HCT116 (cell line): Measurements from ENCODE around the gene SAPCD2. TPM values are rescaled to one million over a fixed set of nuclear protein-coding genes. Genes with fewer than 3 reads are reported as not detected.

Experiments
- ATAC-seq: fragments of 200-7000 bp; cut with Tn5 transposase; 2 replicates; pipeline ENCODE4 v1.9.1; 2020; ENCODE audit warnings: mild to moderate bottlenecking, moderate library complexity
- BruUV-seq: library from RNA; stranded (reverse); fragments of 400-500 nt; replicated peaks from 2 replicates; lab custom pipeline; 2021; lab: Mats Ljungman, UMichigan
- CTCF ChIA-PET: fragments of 300-600 bp; sonication (Branson Sonifier 250); formaldehyde crosslinking; loops from one replicate; lab custom pipeline; 2021; ENCODE audit warnings: antibody characterized with exemption; lab: Charles Lee
- POLR2A ChIA-PET: fragments of 300-600, 350-600 bp; sonication (Branson Sonifier 250); formaldehyde crosslinking; loops from one replicate; lab custom pipeline; 2021; ENCODE audit warnings: antibody characterized with exemption; lab: Charles Lee
- RAD21 ChIA-PET, 2 experiments: fragments of 300-600 bp; sonication (Branson Sonifier 250); formaldehyde crosslinking; loops; one replicate each; lab custom pipeline; 2023; ENCODE audit warnings: low total read pairs in 2 of 2; ENCODE audit not compliant: uncharacterized antibody in 2 of 2, unreplicated experiment in 2 of 2, low non-redundant PET in 1 of 2; lab: Charles Lee
- DNase-seq: peaks from one replicate; pipeline ENCODE4 v3.0.0-alpha.2; 2010; ENCODE audit warnings: low read depth, low spot score
- H2AFZ ChIP-seq: fragments of 200-600 bp; shearing (Covaris generic), sonication (generic); 2 replicates; pipeline ENCODE4 v1.6.1; 2017; ENCODE audit warnings: low read depth, mixed run types, mixed read lengths, antibody characterized with exemption, low read length; ENCODE audit not compliant: poor library complexity, severe bottlenecking
- H3K27ac ChIP-seq: 2 replicates; pipeline ENCODE4 v1.5.1; 2012; ENCODE audit warnings: low read depth, low read length
- H3K27me3 ChIP-seq: fragments of 200-600 bp; sonication (generic); 2 replicates; pipeline ENCODE4 v1.6.1; 2016; ENCODE audit warnings: mixed run types, low read length, mixed read lengths; ENCODE audit not compliant: insufficient read depth
- H3K36me3 ChIP-seq, 2 experiments: fragments of 200-500 bp in 1 of 2; fragments of 200-600 bp in 1 of 2; sonication (Bioruptor generic) in 1 of 2; sonication (generic) in 1 of 2; 2 replicates each; pipeline versions ENCODE4 v1.5.1 to v1.6.1; 2014 to 2016; ENCODE audit warnings: low read length in 2 of 2, inconsistent platforms in 1 of 2, mixed read lengths in 1 of 2, mixed run types in 1 of 2; ENCODE audit not compliant: insufficient read depth in 2 of 2, control insufficient read depth in 1 of 2
- H3K4me1 ChIP-seq, 2 experiments: fragments of 200-600 bp in 1 of 2; sonication (generic) in 1 of 2; 2 replicates each; pipeline versions ENCODE4 v1.5.1 to v1.6.1; 2012 to 2017; ENCODE audit warnings: low read length in 2 of 2, inconsistent platforms in 1 of 2, mild to moderate bottlenecking in 1 of 2, mixed read lengths in 1 of 2, mixed run types in 1 of 2, moderate library complexity in 1 of 2; ENCODE audit not compliant: insufficient read depth in 2 of 2, control insufficient read depth in 1 of 2
- H3K4me2 ChIP-seq: fragments of 200-600 bp; sonication (generic); 2 replicates; pipeline ENCODE4 v1.6.1; 2017; ENCODE audit warnings: mixed run types, low read length, mixed read lengths
- H3K4me3 ChIP-seq, 2 experiments: fragments of 200-600 bp in 1 of 2; sonication (generic) in 1 of 2; replicated peaks in 1 of 2; 2 replicates each; pipeline ENCODE4 v1.5.1; 2011 to 2016; ENCODE audit warnings: low read length in 2 of 2, control low read depth in 1 of 2, low read depth in 1 of 2, mild to moderate bottlenecking in 1 of 2, mixed read lengths in 1 of 2, mixed run types in 1 of 2
- H3K79me2 ChIP-seq: fragments of 200-600 bp; sonication (generic); 2 replicates; pipeline ENCODE4 v1.6.1; 2017; ENCODE audit warnings: mild to moderate bottlenecking, mixed run types, low read length, moderate library complexity, mixed read lengths; ENCODE audit not compliant: insufficient read depth
- H3K9ac ChIP-seq: fragments of 200-600 bp; sonication (generic); 2 replicates; pipeline ENCODE4 v1.6.1; 2016; ENCODE audit warnings: low read length, mixed read lengths
- H3K9me2 ChIP-seq: fragments of 200-600 bp; sonication (generic), shearing (Covaris generic); 2 replicates; pipeline ENCODE4 v1.6.1; 2017; ENCODE audit warnings: mixed run types, mild to moderate bottlenecking, moderate library complexity; ENCODE audit not compliant: insufficient read depth
- H3K9me3 ChIP-seq, 2 experiments: fragments of 200-500 bp in 1 of 2; fragments of 200-600 bp in 1 of 2; sonication (Bioruptor generic) in 1 of 2; sonication (generic) in 1 of 2; 2 replicates each; pipeline ENCODE4 v1.6.1; 2014 to 2017; ENCODE audit warnings: low read length in 2 of 2, mixed read lengths in 2 of 2, inconsistent platforms in 1 of 2, low read depth in 1 of 2, mild to moderate bottlenecking in 1 of 2, mixed run types in 1 of 2, moderate library complexity in 1 of 2; ENCODE audit not compliant: control insufficient read depth in 1 of 2, insufficient read depth in 1 of 2
- H4K20me1 ChIP-seq: fragments of 200-600 bp; sonication (generic), shearing (Covaris generic); 2 replicates; pipeline ENCODE4 v1.6.1; 2017; ENCODE audit warnings: mixed run types, mild to moderate bottlenecking, moderate library complexity; ENCODE audit not compliant: insufficient read depth
- CEBPB ChIP-seq: IDR thresholded peaks from 2 replicates; pipeline ENCODE4 v1.6.1; 2012; ENCODE audit warnings: low read depth
- ELF1 ChIP-seq: IDR thresholded peaks from 2 replicates; pipeline ENCODE4 v1.6.1; 2012; ENCODE audit warnings: low read depth, borderline replicate concordance
- EZH2 ChIP-seq: fragments of 200-600 bp; sonication (generic); IDR thresholded peaks from 2 replicates; pipeline ENCODE4 v1.6.1; 2017; ENCODE audit warnings: antibody characterized with exemption, mixed run types
- EZH2phosphoT487 ChIP-seq: fragments of 200-600 bp; IDR thresholded peaks from 2 replicates; pipeline ENCODE4 v1.6.1; 2018; ENCODE audit warnings: antibody characterized with exemption, borderline replicate concordance
- FOSL1 ChIP-seq: IDR thresholded peaks from 2 replicates; pipeline ENCODE4 v1.6.1; 2012; ENCODE audit warnings: low read depth
- JUND ChIP-seq: IDR thresholded peaks from 2 replicates; pipeline ENCODE4 v1.6.1; 2012
- POLR2A ChIP-seq: IDR thresholded peaks from 2 replicates; pipeline ENCODE4 v1.7.0; 2011; ENCODE audit warnings: borderline replicate concordance; ENCODE audit not compliant: insufficient read depth, insufficient read length; ENCODE audit errors: extremely low read depth
- POLR2AphosphoS5 ChIP-seq: IDR thresholded peaks from 2 replicates; pipeline ENCODE4 v1.6.1; 2011; ENCODE audit warnings: mild to moderate bottlenecking, low read depth, low read length, moderate library complexity
- RAD21 ChIP-seq: IDR thresholded peaks from 2 replicates; pipeline ENCODE4 v1.6.1; 2012; ENCODE audit warnings: low read depth, mild to moderate bottlenecking
- SIN3A ChIP-seq: IDR thresholded peaks from 2 replicates; pipeline ENCODE4 v1.6.1; 2012; ENCODE audit warnings: low read depth
- SP1 ChIP-seq: IDR thresholded peaks from 2 replicates; pipeline ENCODE4 v1.6.1; 2012; ENCODE audit warnings: low read depth
- SRF ChIP-seq: IDR thresholded peaks from 2 replicates; pipeline ENCODE4 v1.6.1; 2012; ENCODE audit warnings: low read depth
- TCF7L2 ChIP-seq: IDR thresholded peaks from 2 replicates; pipeline ENCODE4 v1.7.0; 2011; ENCODE audit warnings: borderline replicate concordance, inconsistent platforms; ENCODE audit not compliant: insufficient read depth, insufficient read length; ENCODE audit errors: extremely low read depth
- YY1 ChIP-seq: IDR thresholded peaks from 2 replicates; pipeline ENCODE4 v1.6.1; 2011; ENCODE audit warnings: low read length, low read depth, moderate library complexity, mild to moderate bottlenecking; ENCODE audit not compliant: insufficient replicate concordance; ENCODE audit errors: extremely low read depth
- ZFX ChIP-seq: fragments of 450-650 bp; IDR thresholded peaks from 2 replicates; pipeline ENCODE4 v1.6.1; 2017
- ZNF274 ChIP-seq: fragments of 200-500 bp; sonication (Bioruptor generic); IDR thresholded peaks from 2 replicates; pipeline ENCODE4 v1.6.1; 2014; ENCODE audit warnings: mild to moderate bottlenecking, low read depth, low read length, inconsistent platforms
- intact Hi-C: fragments of 100-400 bp; cut with micrococcal nuclease; formaldehyde crosslinking; loops from 2 replicates; pipeline ENCODE4 v1.10.0; 2022
- total RNA-seq: library from RNA; stranded (reverse); gene quantifications from one replicate; pipeline ENCODE4 v1.2.1, GENCODE V29; 2021; ENCODE audit not compliant: unreplicated experiment
- TF ChIP-seq, protein P1 (sequence below), 3 experiments: fragments of 200-600 bp in 1 of 3; sonication (generic) in 1 of 3; IDR thresholded peaks in 2 of 3; conservative IDR thresholded peaks in 1 of 3; 2 replicates each; pipeline ENCODE4 v1.5.1; 2012 to 2017; ENCODE audit warnings: low read depth in 2 of 3, low read length in 2 of 3, antibody characterized with exemption in 1 of 3, borderline replicate concordance in 1 of 3, control low read depth in 1 of 3, mild to moderate bottlenecking in 1 of 3, mixed read lengths in 1 of 3, mixed run types in 1 of 3, moderate library complexity in 1 of 3; ENCODE audit not compliant: insufficient read depth in 1 of 3
- TF ChIP-seq, protein P2 (sequence below): IDR thresholded peaks from 2 replicates; pipeline ENCODE4 v1.6.1; 2012; ENCODE audit warnings: low read depth
- TF ChIP-seq, protein P3 (sequence below): IDR thresholded peaks from 2 replicates; pipeline ENCODE4 v1.6.1; 2011; ENCODE audit warnings: mild to moderate bottlenecking, low read length, moderate library complexity; ENCODE audit not compliant: insufficient replicate concordance; ENCODE audit errors: extremely low read depth
- TF ChIP-seq, protein P4 (sequence below): IDR thresholded peaks from 2 replicates; pipeline ENCODE4 v1.6.1; 2012

The SAPCD2 gene
- total RNA-seq, 1 experiment from 2014 or later: 71.7 TPM

DNA sequence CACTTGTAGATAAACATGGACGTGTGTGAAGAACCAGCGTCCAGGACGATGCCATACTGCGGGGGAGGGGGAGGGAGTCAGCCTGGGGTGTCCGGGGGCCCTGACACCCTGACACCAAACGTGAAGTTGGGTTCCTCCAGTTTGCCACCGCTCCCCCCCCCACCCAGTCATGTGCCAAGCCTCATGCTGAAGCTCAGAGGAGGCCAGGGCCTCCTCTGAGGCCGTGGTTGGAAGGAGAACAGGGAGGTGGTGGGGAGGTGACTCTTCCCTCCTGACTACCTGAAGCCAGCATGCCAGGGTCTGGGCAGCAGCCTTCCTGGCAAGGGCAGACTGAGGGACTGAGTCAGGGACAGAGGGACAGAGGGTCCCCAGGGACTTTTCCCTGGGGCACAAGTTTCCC lies 18.1 kb downstream of the SAPCD2 start:
- no TSS peak for BruUV-seq
- Histone ChIP-seq H3K9me2 (no peaks in the 10 kb centered on the region), H3K9ac (no peak overlapping the region), H3K4me3 (no peak overlapping the region; a peak in 1 of 4 replicates), H3K27ac (no peak overlapping the region), H3K4me1 (peaks cover 17 to 34% of the 10 kb centered on the region in 2 experiments), H4K20me1 (no peaks in the 10 kb centered on the region), H3K9me3 (no peaks in the 10 kb centered on the region), H3K4me2 (peak overlapping the region; percentile 95), H2AFZ (no peak overlapping the region), H3K79me2 (no peaks in the 10 kb centered on the region), H3K27me3 (no peaks in the 10 kb centered on the region), H3K36me3 (no peaks in the 10 kb centered on the region)
- no peak for DNase-seq
- intact Hi-C loops: no loop called here
- ATAC-seq: no peak
- ChIA-PET RAD21 (no interaction called here), POLR2A (interaction anchor here (0.8 kb wide), 1 partner anchor 15 kb away, joined by 3 read pairs; no protein-coding TSS in a partner anchor), CTCF (interaction anchor here (0.8 to 4.3 kb wide), 6 partner anchors 12 to 184 kb away, joined by 3 to 22 read pairs (median 4); no protein-coding TSS in a partner anchor)
- no peak for TF ChIP-seq SIN3A
- no peak for TF ChIP-seq TCF7L2
- TF ChIP-seq YY1: no peak
- no peak for TF ChIP-seq FOSL1
- no peak for TF ChIP-seq SP1
- TF ChIP-seq, protein P1, sequence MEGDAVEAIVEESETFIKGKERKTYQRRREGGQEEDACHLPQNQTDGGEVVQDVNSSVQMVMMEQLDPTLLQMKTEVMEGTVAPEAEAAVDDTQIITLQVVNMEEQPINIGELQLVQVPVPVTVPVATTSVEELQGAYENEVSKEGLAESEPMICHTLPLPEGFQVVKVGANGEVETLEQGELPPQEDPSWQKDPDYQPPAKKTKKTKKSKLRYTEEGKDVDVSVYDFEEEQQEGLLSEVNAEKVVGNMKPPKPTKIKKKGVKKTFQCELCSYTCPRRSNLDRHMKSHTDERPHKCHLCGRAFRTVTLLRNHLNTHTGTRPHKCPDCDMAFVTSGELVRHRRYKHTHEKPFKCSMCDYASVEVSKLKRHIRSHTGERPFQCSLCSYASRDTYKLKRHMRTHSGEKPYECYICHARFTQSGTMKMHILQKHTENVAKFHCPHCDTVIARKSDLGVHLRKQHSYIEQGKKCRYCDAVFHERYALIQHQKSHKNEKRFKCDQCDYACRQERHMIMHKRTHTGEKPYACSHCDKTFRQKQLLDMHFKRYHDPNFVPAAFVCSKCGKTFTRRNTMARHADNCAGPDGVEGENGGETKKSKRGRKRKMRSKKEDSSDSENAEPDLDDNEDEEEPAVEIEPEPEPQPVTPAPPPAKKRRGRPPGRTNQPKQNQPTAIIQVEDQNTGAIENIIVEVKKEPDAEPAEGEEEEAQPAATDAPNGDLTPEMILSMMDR (IDR thresholded peaks at IDR 0.05 in 2 of 3, conservative IDR thresholded peaks at IDR 0.05 in 1 of 3; ENCODE audit: borderline replicate concordance in 1 of 3, insufficient read depth in 1 of 3, low read depth in 2 of 3, low read length in 2 of 3): no peak
- TF ChIP-seq, protein P2, sequence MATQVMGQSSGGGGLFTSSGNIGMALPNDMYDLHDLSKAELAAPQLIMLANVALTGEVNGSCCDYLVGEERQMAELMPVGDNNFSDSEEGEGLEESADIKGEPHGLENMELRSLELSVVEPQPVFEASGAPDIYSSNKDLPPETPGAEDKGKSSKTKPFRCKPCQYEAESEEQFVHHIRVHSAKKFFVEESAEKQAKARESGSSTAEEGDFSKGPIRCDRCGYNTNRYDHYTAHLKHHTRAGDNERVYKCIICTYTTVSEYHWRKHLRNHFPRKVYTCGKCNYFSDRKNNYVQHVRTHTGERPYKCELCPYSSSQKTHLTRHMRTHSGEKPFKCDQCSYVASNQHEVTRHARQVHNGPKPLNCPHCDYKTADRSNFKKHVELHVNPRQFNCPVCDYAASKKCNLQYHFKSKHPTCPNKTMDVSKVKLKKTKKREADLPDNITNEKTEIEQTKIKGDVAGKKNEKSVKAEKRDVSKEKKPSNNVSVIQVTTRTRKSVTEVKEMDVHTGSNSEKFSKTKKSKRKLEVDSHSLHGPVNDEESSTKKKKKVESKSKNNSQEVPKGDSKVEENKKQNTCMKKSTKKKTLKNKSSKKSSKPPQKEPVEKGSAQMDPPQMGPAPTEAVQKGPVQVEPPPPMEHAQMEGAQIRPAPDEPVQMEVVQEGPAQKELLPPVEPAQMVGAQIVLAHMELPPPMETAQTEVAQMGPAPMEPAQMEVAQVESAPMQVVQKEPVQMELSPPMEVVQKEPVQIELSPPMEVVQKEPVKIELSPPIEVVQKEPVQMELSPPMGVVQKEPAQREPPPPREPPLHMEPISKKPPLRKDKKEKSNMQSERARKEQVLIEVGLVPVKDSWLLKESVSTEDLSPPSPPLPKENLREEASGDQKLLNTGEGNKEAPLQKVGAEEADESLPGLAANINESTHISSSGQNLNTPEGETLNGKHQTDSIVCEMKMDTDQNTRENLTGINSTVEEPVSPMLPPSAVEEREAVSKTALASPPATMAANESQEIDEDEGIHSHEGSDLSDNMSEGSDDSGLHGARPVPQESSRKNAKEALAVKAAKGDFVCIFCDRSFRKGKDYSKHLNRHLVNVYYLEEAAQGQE: no peak
- no peak for TF ChIP-seq EZH2phosphoT487
- TF ChIP-seq ZFX: no peak
- TF ChIP-seq JUND: no peak
- no peak for TF ChIP-seq RAD21
- no peak for TF ChIP-seq ZNF274
- no peak for TF ChIP-seq EZH2
- no peak for TF ChIP-seq POLR2A
- no peak for TF ChIP-seq SRF
- TF ChIP-seq, protein P3, sequence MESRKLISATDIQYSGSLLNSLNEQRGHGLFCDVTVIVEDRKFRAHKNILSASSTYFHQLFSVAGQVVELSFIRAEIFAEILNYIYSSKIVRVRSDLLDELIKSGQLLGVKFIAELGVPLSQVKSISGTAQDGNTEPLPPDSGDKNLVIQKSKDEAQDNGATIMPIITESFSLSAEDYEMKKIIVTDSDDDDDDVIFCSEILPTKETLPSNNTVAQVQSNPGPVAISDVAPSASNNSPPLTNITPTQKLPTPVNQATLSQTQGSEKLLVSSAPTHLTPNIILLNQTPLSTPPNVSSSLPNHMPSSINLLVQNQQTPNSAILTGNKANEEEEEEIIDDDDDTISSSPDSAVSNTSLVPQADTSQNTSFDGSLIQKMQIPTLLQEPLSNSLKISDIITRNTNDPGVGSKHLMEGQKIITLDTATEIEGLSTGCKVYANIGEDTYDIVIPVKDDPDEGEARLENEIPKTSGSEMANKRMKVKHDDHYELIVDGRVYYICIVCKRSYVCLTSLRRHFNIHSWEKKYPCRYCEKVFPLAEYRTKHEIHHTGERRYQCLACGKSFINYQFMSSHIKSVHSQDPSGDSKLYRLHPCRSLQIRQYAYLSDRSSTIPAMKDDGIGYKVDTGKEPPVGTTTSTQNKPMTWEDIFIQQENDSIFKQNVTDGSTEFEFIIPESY: no peak
- TF ChIP-seq, protein P4, sequence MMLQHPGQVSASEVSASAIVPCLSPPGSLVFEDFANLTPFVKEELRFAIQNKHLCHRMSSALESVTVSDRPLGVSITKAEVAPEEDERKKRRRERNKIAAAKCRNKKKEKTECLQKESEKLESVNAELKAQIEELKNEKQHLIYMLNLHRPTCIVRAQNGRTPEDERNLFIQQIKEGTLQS: no peak
- no peak for TF ChIP-seq CEBPB
- no peak for TF ChIP-seq POLR2AphosphoS5
- TF ChIP-seq ELF1: no peak
